Suprapubic skin (tissue), 4 donors: ENCODE measurements around the gene HOXC9. TPM values are rescaled to one million over a fixed set of nuclear protein-coding genes. Genes with fewer than 3 reads are reported as not detected.
A peak's percentile ranks its signal among the peaks of the same experiment; 100 is the strongest.

Experiments
- DNase-seq, 2 donors: peaks; one replicate each; pipeline ENCODE4 v3.0.0-alpha.2; 2019; ENCODE audit warnings: low spot score in 2 of 2
- H3K27ac ChIP-seq: fragments of 200-600 bp; sonication (generic); one replicate; pipeline ENCODE4 v1.5.1; 2019
- H3K27me3 ChIP-seq: fragments of 200-600 bp; sonication (generic); one replicate; pipeline ENCODE4 v1.5.1; 2019
- H3K36me3 ChIP-seq: fragments of 200-600 bp; sonication (generic); one replicate; pipeline ENCODE4 v1.5.1; 2019
- H3K4me1 ChIP-seq: fragments of 200-600 bp; sonication (generic); one replicate; pipeline ENCODE4 v1.5.1; 2019
- H3K4me3 ChIP-seq: fragments of 200-600 bp; sonication (generic); one replicate; pipeline ENCODE4 v1.5.1; 2019; ENCODE audit warnings: mild to moderate bottlenecking
- H3K9me3 ChIP-seq: fragments of 200-600 bp; sonication (generic); one replicate; pipeline ENCODE4 v1.5.1; 2019
- EP300 ChIP-seq: sonication (generic); formaldehyde crosslinking; IDR thresholded peaks from one replicate; pipeline ENCODE4 v1.6.1; 2017; ENCODE audit warnings: antibody characterized with exemption
- POLR2A ChIP-seq, 2 donors: fragments of 450-650 bp; IDR thresholded peaks; one replicate each; pipeline ENCODE4 v1.6.1; 2017; ENCODE audit warnings: antibody characterized with exemption in 2 of 2, mild to moderate bottlenecking in 2 of 2, moderate library complexity in 2 of 2
- POLR2AphosphoS5 ChIP-seq, 3 donors: sonication (generic); formaldehyde crosslinking; IDR thresholded peaks; one replicate each; pipeline ENCODE4 v1.6.1; 2017; ENCODE audit warnings: antibody characterized with exemption in 3 of 3
- WGBS: methylation state at CpG from one replicate; pipeline ENCODE4 v1.1.5; 2018; 5-methylcytosine and 5-hydroxymethylcytosine counted together
- total RNA-seq, 4 donors: library from RNA; depleted of rRNA; stranded (reverse); fragments of >200 nt; gene quantifications; one replicate each; pipeline ENCODE4 v1.1.0, GENCODE V29; 2016
- TF ChIP-seq, protein P1 (sequence below), 2 donors: fragments of 200-600 bp in 1 of 2; fragments of 450-650 bp in 1 of 2; sonication (generic) in 1 of 2; IDR thresholded peaks; one replicate each; pipeline ENCODE4 v1.5.1; 2016 to 2019; ENCODE audit warnings: antibody characterized with exemption in 2 of 2, mild to moderate bottlenecking in 1 of 2, moderate library complexity in 1 of 2

The HOXC9 gene
- total RNA-seq, 4 donors from 2014 or later: 4.9 to 12.2 (median 6.1) TPM

GRCh38 chr12:53975064-53975471 is 24.9 kb upstream of the HOXC9 start:
- H3K4me3 ChIP-seq: peak overlapping the region; percentile 65
- no peaks in the 10 kb centered on the region for H3K9me3 ChIP-seq
- no peak for DNase-seq
- H3K4me1 ChIP-seq: peaks cover 71% of the 10 kb centered on the region
- no peak for TF ChIP-seq POLR2AphosphoS5 (IDR thresholded peaks at IDR 0.05)
- TF ChIP-seq, protein P1, sequence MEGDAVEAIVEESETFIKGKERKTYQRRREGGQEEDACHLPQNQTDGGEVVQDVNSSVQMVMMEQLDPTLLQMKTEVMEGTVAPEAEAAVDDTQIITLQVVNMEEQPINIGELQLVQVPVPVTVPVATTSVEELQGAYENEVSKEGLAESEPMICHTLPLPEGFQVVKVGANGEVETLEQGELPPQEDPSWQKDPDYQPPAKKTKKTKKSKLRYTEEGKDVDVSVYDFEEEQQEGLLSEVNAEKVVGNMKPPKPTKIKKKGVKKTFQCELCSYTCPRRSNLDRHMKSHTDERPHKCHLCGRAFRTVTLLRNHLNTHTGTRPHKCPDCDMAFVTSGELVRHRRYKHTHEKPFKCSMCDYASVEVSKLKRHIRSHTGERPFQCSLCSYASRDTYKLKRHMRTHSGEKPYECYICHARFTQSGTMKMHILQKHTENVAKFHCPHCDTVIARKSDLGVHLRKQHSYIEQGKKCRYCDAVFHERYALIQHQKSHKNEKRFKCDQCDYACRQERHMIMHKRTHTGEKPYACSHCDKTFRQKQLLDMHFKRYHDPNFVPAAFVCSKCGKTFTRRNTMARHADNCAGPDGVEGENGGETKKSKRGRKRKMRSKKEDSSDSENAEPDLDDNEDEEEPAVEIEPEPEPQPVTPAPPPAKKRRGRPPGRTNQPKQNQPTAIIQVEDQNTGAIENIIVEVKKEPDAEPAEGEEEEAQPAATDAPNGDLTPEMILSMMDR (IDR thresholded peaks at IDR 0.05): no peak
- TF ChIP-seq EP300: no peak
- no peak for TF ChIP-seq POLR2A (IDR thresholded peaks at IDR 0.05)
- peak overlapping the region; percentile 84 for H3K27ac ChIP-seq
- no peaks in the 10 kb centered on the region for H3K36me3 ChIP-seq
- H3K27me3 ChIP-seq: peaks cover 84% of the 10 kb centered on the region
- WGBS: 6% methylated on average over 25 of the region's 25 CpGs

- Histone ChIP-seq H3K4me1 (peaks cover 72% of the 10 kb centered on the region), H3K27ac (peak overlapping the region; percentile 84), H3K9me3 (no peaks in the 10 kb centered on the region), H3K27me3 (peaks cover 81% of the 10 kb centered on the region), H3K4me3 (peak overlapping the region; percentile 65), H3K36me3 (no peaks in the 10 kb centered on the region)
- 33% methylated on average over 31 of the region's 31 CpGs for WGBS
- DNase-seq: no peak
- TF ChIP-seq POLR2AphosphoS5 (IDR thresholded peaks at IDR 0.05) (no peak), EP300 (no peak), POLR2A (IDR thresholded peaks at IDR 0.05) (no peak)
- TF ChIP-seq, protein P1 (IDR thresholded peaks at IDR 0.05): no peak
Measured at GRCh38 chr12:53975479-53976152, 24.3 kb upstream of the HOXC9 start.

DNA sequence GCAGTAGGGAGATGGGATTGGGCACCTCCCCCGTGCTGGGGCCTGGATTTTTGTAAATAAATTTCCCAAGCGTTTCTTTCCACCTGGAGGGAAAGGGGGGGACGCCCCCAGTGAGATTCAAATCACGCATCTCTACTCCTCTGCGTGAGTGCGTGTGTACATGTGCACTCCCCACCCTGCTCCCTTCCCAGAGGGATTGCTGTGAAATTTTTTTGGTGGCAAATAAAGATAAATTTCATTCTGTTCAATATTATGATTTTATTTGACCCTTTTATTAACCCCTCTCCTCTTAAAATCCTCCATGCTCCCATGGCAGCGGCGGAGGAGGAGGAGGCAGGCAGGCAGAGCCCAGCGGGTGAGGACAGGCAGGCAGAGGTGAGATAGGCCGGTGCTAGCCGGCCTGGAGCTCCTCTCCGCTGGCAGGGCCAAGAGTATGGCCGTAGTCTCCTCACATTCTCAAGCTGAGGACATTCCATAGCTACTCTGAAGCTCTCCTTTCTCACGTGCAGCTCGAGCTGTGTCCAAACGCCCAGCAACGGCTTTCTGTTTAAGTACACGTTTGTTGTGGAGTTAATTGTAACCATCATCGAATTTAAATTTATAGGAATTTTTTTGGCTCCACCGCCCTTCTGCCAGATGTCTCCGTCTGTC is 23.7 kb upstream of the HOXC9 start:
- H3K9me3 ChIP-seq: no peaks in the 10 kb centered on the region
- H3K27me3 ChIP-seq: peaks cover 80% of the 10 kb centered on the region
- H3K4me3 ChIP-seq: no peak overlapping the region
- no peaks in the 10 kb centered on the region for H3K36me3 ChIP-seq
- peaks cover 72% of the 10 kb centered on the region for H3K4me1 ChIP-seq
- H3K27ac ChIP-seq: peak overlapping the region; percentile 84
- 36% methylated on average over 20 of the region's 21 CpGs for WGBS
- no peak for TF ChIP-seq POLR2AphosphoS5 (IDR thresholded peaks at IDR 0.05)
- TF ChIP-seq EP300: no peak
- TF ChIP-seq, protein P1 (IDR thresholded peaks at IDR 0.05): no peak
- no peak for TF ChIP-seq POLR2A (IDR thresholded peaks at IDR 0.05)
- no peak for DNase-seq

DNA sequence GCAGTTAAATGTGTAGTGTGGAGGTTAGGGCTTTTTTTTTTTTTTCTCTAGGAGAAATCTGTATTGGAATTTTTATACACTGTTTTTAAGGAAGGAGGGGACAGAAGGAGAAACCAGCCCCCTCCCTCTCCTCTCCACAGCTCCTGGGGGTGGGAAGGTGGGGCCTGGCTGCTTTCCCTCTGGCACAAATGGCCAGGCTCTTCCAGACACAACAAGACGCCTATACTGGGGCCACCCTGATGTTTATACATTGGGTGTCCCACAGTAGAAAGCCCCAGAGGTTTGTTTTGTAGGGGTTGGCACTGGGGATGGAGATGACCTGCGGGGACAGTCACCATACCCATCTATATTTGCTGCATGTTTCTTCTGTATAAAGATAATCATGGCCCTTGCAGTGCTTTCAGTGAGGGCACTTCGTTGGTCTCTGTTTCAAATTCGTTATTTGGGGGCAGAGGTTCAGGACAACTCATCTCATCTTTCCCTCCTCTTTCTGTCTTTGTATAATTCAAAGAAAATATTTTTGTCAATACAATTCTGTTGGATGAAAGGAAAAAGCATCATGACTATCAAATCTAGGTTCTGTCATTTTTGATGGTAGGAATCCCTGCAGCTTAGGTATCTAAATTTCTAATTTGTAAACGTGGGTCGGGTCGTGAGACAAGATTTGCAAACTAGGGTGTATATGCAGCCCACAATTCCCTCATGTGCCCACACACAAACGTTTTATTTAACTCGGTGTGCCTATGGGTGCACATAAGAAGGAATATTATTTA is 23.0 kb upstream of the HOXC9 start:
- Histone ChIP-seq H3K4me1 (peaks cover 77% of the 10 kb centered on the region), H3K27me3 (peaks cover 78% of the 10 kb centered on the region), H3K36me3 (no peaks in the 10 kb centered on the region), H3K27ac (peak overlapping the region; percentile 84), H3K4me3 (no peak overlapping the region), H3K9me3 (no peaks in the 10 kb centered on the region)
- no peak for DNase-seq
- 56% methylated on average over 9 of the region's 9 CpGs for WGBS
- TF ChIP-seq, protein P1 (IDR thresholded peaks at IDR 0.05): no peak
- TF ChIP-seq POLR2AphosphoS5 (IDR thresholded peaks at IDR 0.05) (no peak), POLR2A (IDR thresholded peaks at IDR 0.05) (no peak), EP300 (no peak)
